Natural killer cell (primary cell): ENCODE data around the gene ENTPD1. TPM values are rescaled to one million over a fixed set of nuclear protein-coding genes. Genes with fewer than 3 reads are reported as not detected.
"Not testable (repeated sequence)": the region's sequence is repeated elsewhere in the genome, so short reads cannot be mapped to it uniquely, and the experiment has no call there.

Experiments
- ATAC-seq, 3 donors: fragments of 150-1000 bp in 2 of 3; fragments of 200-7000 bp in 1 of 3; cut with Tn5 transposase; 1 replicate in 1 of 3; 2 replicates in 2 of 3; pipeline ENCODE4 v1.10.0; 2021; ENCODE audit warnings: mild to moderate bottlenecking in 2 of 3, moderate library complexity in 2 of 3
- DNase-seq, 2 donors: peaks; one replicate each; pipeline versions ENCODE4 v3.0.0 to v3.0.0-alpha.2; 2013 to 2021; ENCODE audit warnings: mixed read lengths in 1 of 2
- H3K27ac ChIP-seq: one replicate; pipeline ENCODE4 v1.5.1; 2013; ENCODE audit warnings: mild to moderate bottlenecking, low read length
- H3K27me3 ChIP-seq: one replicate; pipeline ENCODE4 v1.6.1; 2013; ENCODE audit warnings: low read length; ENCODE audit not compliant: control insufficient read depth, insufficient read depth
- H3K36me3 ChIP-seq: one replicate; pipeline ENCODE4 v1.6.1; 2013; ENCODE audit warnings: low read length; ENCODE audit not compliant: control insufficient read depth, insufficient read depth
- H3K4me1 ChIP-seq: one replicate; pipeline ENCODE4 v1.6.1; 2013; ENCODE audit warnings: low read length; ENCODE audit not compliant: control insufficient read depth, insufficient read depth
- H3K4me3 ChIP-seq: one replicate; pipeline ENCODE4 v1.5.1; 2013; ENCODE audit warnings: low read length
- H3K9me3 ChIP-seq: one replicate; pipeline ENCODE4 v1.6.1; 2013; ENCODE audit warnings: low read length; ENCODE audit not compliant: control insufficient read depth, insufficient read depth
- H3K27ac Mint-ChIP-seq, 2 donors: one replicate each; pipeline ENCODE4 v1.8.0; 2022; ENCODE audit warnings: mild to moderate bottlenecking in 2 of 2, mixed read lengths in 2 of 2, moderate library complexity in 1 of 2
- H3K27me3 Mint-ChIP-seq, 2 donors: one replicate each; pipeline ENCODE4 v1.8.0; 2022; ENCODE audit warnings: low read depth in 2 of 2, mixed read lengths in 2 of 2
- H3K36me3 Mint-ChIP-seq: one replicate; pipeline ENCODE4 v1.8.0; 2022; ENCODE audit warnings: mixed read lengths
- H3K4me1 Mint-ChIP-seq, 2 donors: one replicate each; pipeline ENCODE4 v1.8.0; 2022; ENCODE audit warnings: mixed read lengths in 2 of 2
- H3K4me3 Mint-ChIP-seq: one replicate; pipeline ENCODE4 v1.8.0; 2022; ENCODE audit warnings: mild to moderate bottlenecking, moderate library complexity, mixed read lengths
- H3K9me3 Mint-ChIP-seq, 2 donors: one replicate each; pipeline ENCODE4 v1.8.0; 2022; ENCODE audit warnings: mixed read lengths in 2 of 2
- CTCF ChIP-seq: fragments of 200-600 bp; IDR thresholded peaks from one replicate; pipeline ENCODE4 v1.8.0; 2022; ENCODE audit warnings: antibody characterized with exemption
- WGBS: methylation state at CpG from one replicate; pipeline ENCODE4 v1.1.7; 2013; ENCODE audit warnings: missing lambda C conversion rate; ENCODE audit not compliant: insufficient coverage; 5-methylcytosine and 5-hydroxymethylcytosine counted together
- intact Hi-C: fragments of 100-400 bp; cut with micrococcal nuclease; formaldehyde crosslinking; loops from one replicate; pipeline ENCODE4 v1.14.2; 2022
- total RNA-seq, 4 donors: library from RNA; stranded (reverse); fragments of 120-200 nt in 1 of 4; gene quantifications; one replicate each; pipeline versions ENCODE4 v1.2.3 to v1.2.4, GENCODE V29; 2013 to 2022

ENTPD1 gene
- total RNA-seq, 3 donors from 2014 or later (not counting 1 experiment from before 2014, with no cell fraction given), result 1.3 to 6.2 (median 3.1) TPM

GRCh38 chr10:95909561-95909960 lies 153.6 kb downstream of the ENTPD1 start:
- Histone ChIP-seq H3K4me3 (no peak overlapping the region), H3K27ac (no peak overlapping the region), H3K4me1 (peaks cover 3% of the 10 kb centered on the region), H3K9me3 (no peaks in the 10 kb centered on the region), H3K27me3 (no peaks in the 10 kb centered on the region), H3K36me3 (no peaks in the 10 kb centered on the region)
- ATAC-seq (no peak), DNase-seq (no peak)
- 97% methylated on average over 2 of the region's 2 CpGs for WGBS
- Mint-ChIP-seq H3K4me3 (no peak overlapping the region), H3K9me3 (no peaks in the 10 kb centered on the region), H3K36me3 (no peaks in the 10 kb centered on the region), H3K4me1 (peaks cover 14 to 15% of the 10 kb centered on the region in 2 donors), H3K27me3 (peaks cover 10 to 29% of the 10 kb centered on the region in 2 donors), H3K27ac (no peak overlapping the region)
- no peak for TF ChIP-seq CTCF
- intact Hi-C loops, result no loop called here

- ATAC-seq, H3K36me3 Mint-ChIP-seq, H3K4me3 ChIP-seq, DNase-seq, H3K27ac ChIP-seq, H3K36me3 ChIP-seq, H3K27ac Mint-ChIP-seq, H3K9me3 ChIP-seq, H3K27me3 ChIP-seq, H3K4me3 Mint-ChIP-seq, H3K4me1 Mint-ChIP-seq, H3K9me3 Mint-ChIP-seq, H3K4me1 ChIP-seq, intact Hi-C loops: not testable (repeated sequence)
- H3K27me3 Mint-ChIP-seq, result peaks cover 18 to 72% of the 10 kb centered on the region in 2 donors
Measured at GRCh38 chr10:95916039-95916438, 160.1 kb downstream of the ENTPD1 start.

Other genes starting within 250 kb of the ENTPD1 start
- 1 to 10 TPM; 2.4 to 5.4 (median 2.8) TPM for gene SORBS1, start 194.8 kb upstream of the ENTPD1 start, total RNA-seq
- 10 to 100 TPM; 20.7 to 33.4 (median 25.2) TPM for gene ALDH18A1, start 99.5 kb upstream of the ENTPD1 start, total RNA-seq
- gene TCTN3, start 62.2 kb upstream of the ENTPD1 start, total RNA-seq, result 10 to 100 TPM; 15.3 to 20.6 (median 15.8) TPM
- gene CC2D2B, start 151.8 kb downstream of the ENTPD1 start, total RNA-seq, result under 1 TPM in 2 of 3 donors, not detected in 1; 0.14 to 0.68 TPM